Gastrocnemius medialis (tissue), 4 donors: Measurements from ENCODE around the gene TTLL12.

Experiments used
- POLR2A ChIP-seq, 2 donors: fragments of 450-650 bp; IDR thresholded peaks; one replicate each; pipeline ENCODE4 v1.6.1; 2017; ENCODE audit warnings: antibody characterized with exemption in 2 of 2, mild to moderate bottlenecking in 2 of 2, moderate library complexity in 2 of 2
- TF ChIP-seq, protein P1 (sequence below), 5 experiments: fragments of 450-650 bp in 3 of 5; fragments of 200-600 bp in 2 of 5; sonication (generic) in 2 of 5; IDR thresholded peaks in 4 of 5; conservative IDR thresholded peaks in 1 of 5; 1 replicate in 4 of 5; 2 replicates in 1 of 5; pipeline ENCODE4 v1.5.1; 2016 to 2019; ENCODE audit warnings: antibody characterized with exemption in 5 of 5, mild to moderate bottlenecking in 3 of 5, moderate library complexity in 3 of 5

DNA sequence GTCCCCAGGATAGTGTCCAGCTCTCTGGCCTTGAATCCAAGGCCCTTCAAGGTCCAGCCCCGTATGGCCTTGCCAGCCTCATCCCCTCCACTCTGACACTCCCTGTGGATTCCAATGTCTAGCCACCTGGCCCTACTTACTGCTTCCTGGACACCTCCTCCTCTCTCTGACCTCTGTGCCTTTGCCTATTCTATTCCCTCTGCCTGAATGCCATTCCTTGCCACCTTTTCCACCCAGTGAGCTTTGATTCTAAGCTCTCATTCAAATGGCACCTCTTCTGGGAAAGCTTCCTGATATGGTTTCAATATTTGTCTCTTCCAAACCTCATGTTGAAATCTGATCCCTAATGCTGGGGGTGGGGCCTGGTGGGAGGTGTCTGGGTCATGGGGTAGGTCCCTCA, 31.9 kb upstream of the TTLL12 start:
- TF ChIP-seq, protein P1, sequence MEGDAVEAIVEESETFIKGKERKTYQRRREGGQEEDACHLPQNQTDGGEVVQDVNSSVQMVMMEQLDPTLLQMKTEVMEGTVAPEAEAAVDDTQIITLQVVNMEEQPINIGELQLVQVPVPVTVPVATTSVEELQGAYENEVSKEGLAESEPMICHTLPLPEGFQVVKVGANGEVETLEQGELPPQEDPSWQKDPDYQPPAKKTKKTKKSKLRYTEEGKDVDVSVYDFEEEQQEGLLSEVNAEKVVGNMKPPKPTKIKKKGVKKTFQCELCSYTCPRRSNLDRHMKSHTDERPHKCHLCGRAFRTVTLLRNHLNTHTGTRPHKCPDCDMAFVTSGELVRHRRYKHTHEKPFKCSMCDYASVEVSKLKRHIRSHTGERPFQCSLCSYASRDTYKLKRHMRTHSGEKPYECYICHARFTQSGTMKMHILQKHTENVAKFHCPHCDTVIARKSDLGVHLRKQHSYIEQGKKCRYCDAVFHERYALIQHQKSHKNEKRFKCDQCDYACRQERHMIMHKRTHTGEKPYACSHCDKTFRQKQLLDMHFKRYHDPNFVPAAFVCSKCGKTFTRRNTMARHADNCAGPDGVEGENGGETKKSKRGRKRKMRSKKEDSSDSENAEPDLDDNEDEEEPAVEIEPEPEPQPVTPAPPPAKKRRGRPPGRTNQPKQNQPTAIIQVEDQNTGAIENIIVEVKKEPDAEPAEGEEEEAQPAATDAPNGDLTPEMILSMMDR (IDR thresholded peaks at IDR 0.05 in 4 of 5, conservative IDR thresholded peaks at IDR 0.05 in 1 of 5): no peak
- no peak for TF ChIP-seq POLR2A (IDR thresholded peaks at IDR 0.05)
